Activated CD8-positive, alpha-beta memory T cell treated with anti-CD3 and anti-CD28 coated beads, Interleukin-2, amount 10 ng/mL, durations not matched to agents 7 days and 5 days (primary cell): ENCODE results near the gene KEL. TPM values are rescaled to one million over a fixed set of nuclear protein-coding genes. Genes with fewer than 3 reads are reported as not detected.

Experiments
- ATAC-seq: fragments of 150-1000 bp; cut with Tn5 transposase; one replicate; pipeline ENCODE4 v1.10.0; 2021; ENCODE audit warnings: moderate library complexity
- CTCF ChIA-PET: fragments of 350-600 bp; sonication (Branson Sonifier 250); formaldehyde crosslinking; loops from one replicate; lab custom pipeline; 2021; ENCODE audit warnings: antibody characterized with exemption; lab: Charles Lee
- DNase-seq: peaks from one replicate; pipeline ENCODE4 v3.0.0-alpha.2; 2020
- H3K27ac Mint-ChIP-seq: one replicate; pipeline ENCODE4 v1.8.0; 2021; ENCODE audit warnings: mild to moderate bottlenecking, mixed read lengths
- H3K27me3 Mint-ChIP-seq: one replicate; pipeline ENCODE4 v1.8.0; 2021; ENCODE audit warnings: mixed read lengths
- H3K36me3 Mint-ChIP-seq: one replicate; pipeline ENCODE4 v1.8.0; 2021; ENCODE audit warnings: mild to moderate bottlenecking, mixed read lengths
- H3K4me1 Mint-ChIP-seq: one replicate; pipeline ENCODE4 v1.8.0; 2021; ENCODE audit warnings: mixed read lengths
- H3K4me3 Mint-ChIP-seq: one replicate; pipeline ENCODE4 v1.8.0; 2021; ENCODE audit warnings: mild to moderate bottlenecking, moderate library complexity, mixed read lengths
- H3K9me3 Mint-ChIP-seq: one replicate; pipeline ENCODE4 v1.8.0; 2022; ENCODE audit warnings: low read depth, mixed read lengths
- total RNA-seq, 2 experiments: library from RNA; stranded (reverse); gene quantifications; one replicate each; pipeline ENCODE4 v1.2.3, GENCODE V29; 2021

Gene KEL
- total RNA-seq, 2 experiments from 2014 or later, result 0.16 to 0.70 TPM

DNA sequence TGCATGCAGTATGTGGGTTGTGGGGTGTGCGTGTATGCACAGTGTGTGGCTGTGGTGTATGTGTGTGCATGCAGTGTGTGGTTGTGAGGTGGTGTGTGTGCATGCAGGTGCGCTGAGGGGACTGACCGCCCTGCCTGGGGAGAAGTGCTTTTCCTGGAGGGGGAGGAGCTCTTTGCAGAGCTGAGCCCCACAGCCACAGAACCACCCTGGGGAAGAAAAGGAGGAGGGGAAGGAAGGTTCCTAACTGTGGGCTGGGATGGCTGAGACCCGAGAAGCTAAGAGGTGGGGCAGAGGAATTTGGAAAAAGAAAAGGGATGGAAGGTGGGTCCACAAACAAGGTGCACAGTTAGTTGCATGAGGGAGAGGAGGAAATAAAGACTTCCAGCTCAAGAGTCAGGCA is 28.5 kb downstream of the KEL start, which contains the start of gene TRPV5:
Gene TRPV5 (minus strand): TSS at position 123 of the 400 bp plus-strand sequence. CDS start 287 bp downstream, outside the sequence.
- H3K36me3 Mint-ChIP-seq, result no peaks in the 10 kb centered on the region
- H3K4me3 Mint-ChIP-seq, result no peak within 1 kb of the TSS
- H3K27ac Mint-ChIP-seq, result no peak within 1 kb of the TSS
- no peaks in the 10 kb centered on the region for H3K4me1 Mint-ChIP-seq
- DNase-seq, result no peak
- no peaks in the 10 kb centered on the region for H3K9me3 Mint-ChIP-seq
- no peak for ATAC-seq
- peaks cover 2% of the 10 kb centered on the region for H3K27me3 Mint-ChIP-seq
- CTCF ChIA-PET, result interaction anchor here (1.7 kb wide), 1 partner anchor 281 kb away, joined by 3 read pairs; no protein-coding TSS in a partner anchor

- CTCF ChIA-PET, result interaction anchor here (1.7 kb wide), 1 partner anchor 282 kb away, joined by 3 read pairs; no protein-coding TSS in a partner anchor
- peaks cover 2% of the 10 kb centered on the region for H3K27me3 Mint-ChIP-seq
- no peak overlapping the region for H3K4me3 Mint-ChIP-seq
- H3K9me3 Mint-ChIP-seq, result no peaks in the 10 kb centered on the region
- no peak overlapping the region for H3K27ac Mint-ChIP-seq
- DNase-seq, result no peak
- no peaks in the 10 kb centered on the region for H3K4me1 Mint-ChIP-seq
- no peak for ATAC-seq
- H3K36me3 Mint-ChIP-seq, result no peaks in the 10 kb centered on the region
Measured at GRCh38 chr7:142933092-142933475, 29.1 kb downstream of the KEL start.

DNA sequence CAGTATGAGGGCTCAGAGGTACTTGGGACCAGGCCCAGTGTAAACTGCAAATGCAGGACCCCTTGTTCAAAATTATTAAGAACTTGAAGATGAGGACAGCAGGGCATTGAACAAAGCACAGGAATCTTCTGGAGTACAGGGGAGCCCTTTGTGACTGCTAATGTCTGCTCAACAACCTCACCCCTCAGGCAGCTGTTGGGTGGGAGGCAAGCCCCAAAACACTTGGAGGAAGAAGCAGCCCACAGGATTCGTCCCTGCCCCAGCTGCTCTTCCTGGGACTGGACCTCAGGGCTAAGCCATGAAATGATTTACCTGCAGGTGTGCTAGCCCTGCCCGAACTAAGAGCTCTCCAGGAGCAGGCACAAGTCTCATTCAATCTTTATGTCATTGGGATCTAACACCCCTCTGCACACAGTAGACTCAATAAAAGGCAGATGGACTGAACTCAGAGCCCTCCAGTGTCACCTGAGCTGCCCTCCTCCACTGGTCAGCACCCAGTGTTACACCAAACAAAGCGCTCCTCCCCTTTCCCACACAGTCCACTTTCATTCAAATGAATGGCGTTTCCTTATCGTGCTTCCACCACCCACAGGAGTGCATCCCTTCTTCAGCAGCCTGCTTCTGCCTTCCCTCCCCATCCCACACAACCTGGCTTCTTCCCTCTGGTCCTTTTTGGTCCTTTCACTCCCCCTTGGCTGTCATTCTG is 29.6 kb downstream of the KEL start:
- H3K36me3 Mint-ChIP-seq, result no peaks in the 10 kb centered on the region
- DNase-seq (no peak), ATAC-seq (no peak)
- H3K4me3 Mint-ChIP-seq, result no peak overlapping the region
- no peak overlapping the region for H3K27ac Mint-ChIP-seq
- no peaks in the 10 kb centered on the region for H3K4me1 Mint-ChIP-seq
- H3K9me3 Mint-ChIP-seq, result no peaks in the 10 kb centered on the region
- peaks cover 2% of the 10 kb centered on the region for H3K27me3 Mint-ChIP-seq
- CTCF ChIA-PET, result interaction anchor here (0.9 to 1.7 kb wide), 2 partner anchors 283 to 573 kb away, joined by 3 read pairs; no protein-coding TSS in a partner anchor

- peaks cover 3% of the 10 kb centered on the region for H3K27me3 Mint-ChIP-seq
- no peak overlapping the region for H3K27ac Mint-ChIP-seq
- CTCF ChIA-PET, result no interaction called here
- DNase-seq (no peak), ATAC-seq (no peak)
- H3K4me3 Mint-ChIP-seq, result no peak overlapping the region
- H3K9me3 Mint-ChIP-seq, result no peaks in the 10 kb centered on the region
- H3K4me1 Mint-ChIP-seq, result no peaks in the 10 kb centered on the region
- H3K36me3 Mint-ChIP-seq, result no peaks in the 10 kb centered on the region
Measured at GRCh38 chr7:142930126-142930730, 31.9 kb downstream of the KEL start.

GRCh38 chr7:142927949-142928348 is 34.2 kb downstream of the KEL start:
- no peak for DNase-seq
- Mint-ChIP-seq H3K27ac (no peak overlapping the region), H3K36me3 (no peaks in the 10 kb centered on the region), H3K27me3 (peaks cover 3% of the 10 kb centered on the region), H3K9me3 (no peaks in the 10 kb centered on the region), H3K4me1 (no peaks in the 10 kb centered on the region), H3K4me3 (no peak overlapping the region)
- ATAC-seq, result no peak
- CTCF ChIA-PET, result no interaction called here

- no peaks in the 10 kb centered on the region for H3K4me1 Mint-ChIP-seq
- peaks cover 3% of the 10 kb centered on the region for H3K27me3 Mint-ChIP-seq
- ATAC-seq, result no peak
- H3K9me3 Mint-ChIP-seq, result no peaks in the 10 kb centered on the region
- no peak for DNase-seq
- no peak overlapping the region for H3K4me3 Mint-ChIP-seq
- no peaks in the 10 kb centered on the region for H3K36me3 Mint-ChIP-seq
- CTCF ChIA-PET, result no interaction called here
- H3K27ac Mint-ChIP-seq, result no peak overlapping the region
Measured at GRCh38 chr7:142927085-142927745, 34.9 kb downstream of the KEL start.

DNA sequence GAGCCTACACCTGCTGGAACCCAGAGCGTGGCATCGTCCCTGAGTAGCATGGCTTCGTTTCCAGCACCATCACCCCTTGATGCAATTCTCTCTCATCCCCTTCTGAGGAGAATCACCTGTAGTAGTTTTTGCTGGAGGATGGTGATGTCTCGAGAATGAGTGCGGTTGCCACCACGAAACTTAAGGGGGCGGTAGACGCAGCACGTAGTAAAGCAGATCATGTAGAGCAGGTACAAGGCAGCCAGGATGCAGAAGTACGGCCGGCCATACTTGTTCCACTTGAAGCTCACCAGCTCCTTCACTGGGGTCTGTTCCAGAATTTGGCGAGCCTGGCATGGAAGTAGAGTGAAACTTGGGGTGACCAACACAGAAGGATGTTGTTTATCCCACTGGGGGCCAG is 36.8 kb downstream of the KEL start:
- Mint-ChIP-seq H3K4me1 (no peaks in the 10 kb centered on the region), H3K9me3 (no peaks in the 10 kb centered on the region), H3K27ac (no peak overlapping the region), H3K27me3 (peaks cover 3% of the 10 kb centered on the region), H3K36me3 (no peaks in the 10 kb centered on the region), H3K4me3 (no peak overlapping the region)
- CTCF ChIA-PET, result no interaction called here
- no peak for ATAC-seq
- DNase-seq, result no peak

DNA sequence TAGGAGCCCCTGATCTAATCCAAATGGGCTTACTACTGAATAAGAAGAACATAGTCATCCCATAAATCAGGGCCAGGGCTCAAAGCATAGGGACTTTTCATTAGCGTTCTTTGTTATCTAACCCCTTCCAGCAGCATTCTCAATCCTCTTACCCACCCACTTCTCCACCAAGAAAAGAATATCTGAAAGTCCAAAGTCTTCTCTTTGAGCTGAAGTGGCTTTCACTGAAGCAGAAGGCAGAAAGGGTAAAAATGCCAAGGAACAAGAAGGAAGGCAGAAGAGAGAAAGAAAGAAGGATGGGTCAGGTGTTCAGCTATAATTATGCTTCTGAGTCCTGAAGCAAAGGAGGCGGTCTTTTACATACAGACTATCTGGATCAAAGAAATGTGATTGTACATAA is 38.8 kb downstream of the KEL start:
- peaks cover 6% of the 10 kb centered on the region for H3K27me3 Mint-ChIP-seq
- ATAC-seq (no peak), DNase-seq (no peak)
- no peak overlapping the region for H3K4me3 Mint-ChIP-seq
- H3K36me3 Mint-ChIP-seq, result no peaks in the 10 kb centered on the region
- H3K9me3 Mint-ChIP-seq, result no peaks in the 10 kb centered on the region
- no peak overlapping the region for H3K27ac Mint-ChIP-seq
- CTCF ChIA-PET, result no interaction called here
- H3K4me1 Mint-ChIP-seq, result no peaks in the 10 kb centered on the region

GRCh38 chr7:142919656-142920055 is 42.5 kb downstream of the KEL start:
- no peaks in the 10 kb centered on the region for H3K36me3 Mint-ChIP-seq
- peaks cover 13% of the 10 kb centered on the region for H3K27me3 Mint-ChIP-seq
- no peak for DNase-seq
- ATAC-seq, result no peak
- H3K27ac Mint-ChIP-seq, result no peak overlapping the region
- CTCF ChIA-PET, result interaction anchor here (1.5 kb wide), 1 partner anchor 84 kb away, joined by 3 read pairs; no protein-coding TSS in a partner anchor
- no peak overlapping the region for H3K4me3 Mint-ChIP-seq
- H3K9me3 Mint-ChIP-seq, result no peaks in the 10 kb centered on the region
- H3K4me1 Mint-ChIP-seq, result no peaks in the 10 kb centered on the region

DNA sequence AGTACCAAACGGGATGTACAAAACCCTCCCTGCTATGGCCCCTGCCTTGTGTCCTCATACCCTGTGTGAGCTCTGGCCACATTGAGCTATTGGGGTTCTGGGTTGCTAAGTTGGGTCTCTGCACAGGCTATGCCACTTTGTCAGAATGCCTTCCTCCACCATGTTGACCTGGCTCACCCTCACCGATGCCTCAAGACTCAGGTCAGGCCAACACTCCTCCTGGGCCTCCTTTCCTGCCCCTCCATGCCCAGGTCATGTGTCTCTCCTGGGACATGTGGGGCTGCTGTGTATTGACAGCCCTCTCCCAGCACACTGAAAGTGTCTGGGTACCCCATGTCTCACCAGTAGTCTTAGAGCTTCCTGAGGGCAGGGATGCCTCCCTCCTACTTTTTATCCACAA is 43.3 kb downstream of the KEL start:
- H3K9me3 Mint-ChIP-seq, result no peaks in the 10 kb centered on the region
- H3K27ac Mint-ChIP-seq, result no peak overlapping the region
- H3K4me3 Mint-ChIP-seq, result no peak overlapping the region
- no peaks in the 10 kb centered on the region for H3K36me3 Mint-ChIP-seq
- ATAC-seq (no peak), DNase-seq (peak; percentile 19)
- no peaks in the 10 kb centered on the region for H3K4me1 Mint-ChIP-seq
- peaks cover 19% of the 10 kb centered on the region for H3K27me3 Mint-ChIP-seq
- CTCF ChIA-PET, result interaction anchor here (1.5 kb wide), 1 partner anchor 84 kb away, joined by 3 read pairs; no protein-coding TSS in a partner anchor

GRCh38 chr7:142917447-142917846 is 44.7 kb downstream of the KEL start:
- Mint-ChIP-seq H3K27me3 (peaks cover 21% of the 10 kb centered on the region), H3K4me3 (no peak overlapping the region), H3K4me1 (no peaks in the 10 kb centered on the region), H3K9me3 (no peaks in the 10 kb centered on the region), H3K36me3 (no peaks in the 10 kb centered on the region), H3K27ac (no peak overlapping the region)
- CTCF ChIA-PET, result no interaction called here
- ATAC-seq (no peak), DNase-seq (peak; percentile 22)

- Mint-ChIP-seq H3K27me3 (peaks cover 27% of the 10 kb centered on the region), H3K4me3 (no peak overlapping the region), H3K27ac (no peak overlapping the region), H3K36me3 (no peaks in the 10 kb centered on the region), H3K9me3 (no peaks in the 10 kb centered on the region), H3K4me1 (no peaks in the 10 kb centered on the region)
- DNase-seq, result no peak
- CTCF ChIA-PET, result interaction anchor here (1.2 kb wide), 1 partner anchor 15 kb away, joined by 3 read pairs; no protein-coding TSS in a partner anchor
- ATAC-seq, result no peak
Measured at GRCh38 chr7:142916508-142916907, 45.7 kb downstream of the KEL start.

- Mint-ChIP-seq H3K36me3 (no peaks in the 10 kb centered on the region), H3K4me1 (no peaks in the 10 kb centered on the region), H3K27me3 (peaks cover 34% of the 10 kb centered on the region), H3K27ac (no peak overlapping the region), H3K9me3 (no peaks in the 10 kb centered on the region), H3K4me3 (no peak overlapping the region)
- peak; percentile 16 for DNase-seq
- no peak for ATAC-seq
- CTCF ChIA-PET, result interaction anchor here (1.2 kb wide), 1 partner anchor 14 kb away, joined by 3 read pairs; no protein-coding TSS in a partner anchor
Measured at GRCh38 chr7:142915315-142915714, 46.8 kb downstream of the KEL start.
